ENCODE results near the gene FGF22. TPM values are rescaled to one million over a fixed set of nuclear protein-coding genes. Genes with fewer than 3 reads are reported as not detected.

The FGF22 gene
- total RNA-seq, 1 donor from 2014 or later: 0.51 TPM

- H3K27ac Mint-ChIP-seq (ENCODE audit: unreplicated experiment): no peak overlapping the region
- H3K4me1 Mint-ChIP-seq: no peaks in the 10 kb centered on the region
- no peak overlapping the region for H3K4me3 Mint-ChIP-seq
- H3K9me3 Mint-ChIP-seq: no peaks in the 10 kb centered on the region
- no peak for DNase-seq (ENCODE audit: low read depth, low spot score)
- TF ChIP-seq CTCF (conservative IDR thresholded peaks at IDR 0.05): no peak
- peaks cover under 1% of the 10 kb centered on the region for H3K36me3 Mint-ChIP-seq (ENCODE audit: low read depth)
- H3K27me3 Mint-ChIP-seq (ENCODE audit: low read depth): no peaks in the 10 kb centered on the region
These were observed 11.6 kb downstream of the FGF22 start for GRCh38 chr19:651114-651818.

DNA sequence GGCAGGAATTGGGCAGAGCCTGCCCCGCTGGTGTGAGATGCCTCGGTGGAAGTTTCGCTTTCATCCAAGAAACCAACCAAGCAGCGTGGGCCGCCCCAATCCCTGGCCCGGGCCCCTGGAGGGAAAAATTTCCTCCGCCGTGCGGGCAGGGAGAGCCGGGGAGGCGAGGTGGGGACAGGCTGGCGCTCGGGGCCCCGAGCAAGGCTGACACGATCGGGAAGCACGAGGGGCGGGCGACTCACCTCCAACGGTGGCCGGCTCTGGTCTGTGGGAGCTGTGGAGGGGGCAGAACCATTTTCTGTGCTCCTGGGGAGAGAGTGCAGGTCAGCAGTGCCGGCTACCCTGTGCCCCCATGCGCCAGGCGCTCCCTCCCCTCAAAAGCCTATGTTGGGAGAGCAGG, 12.3 kb downstream of the FGF22 start:
- H3K4me1 Mint-ChIP-seq: no peaks in the 10 kb centered on the region

GRCh38 chr19:652467-653389, 13.0 kb downstream of the FGF22 start:
- Mint-ChIP-seq H3K9me3 (no peaks in the 10 kb centered on the region), H3K36me3 (ENCODE audit: low read depth) (no peaks in the 10 kb centered on the region), H3K4me3 (no peak overlapping the region), H3K27me3 (ENCODE audit: low read depth) (no peaks in the 10 kb centered on the region), H3K27ac (ENCODE audit: unreplicated experiment) (no peak overlapping the region), H3K4me1 (no peaks in the 10 kb centered on the region)
- no peak for DNase-seq (ENCODE audit: low read depth, low spot score)
- no peak for TF ChIP-seq CTCF (conservative IDR thresholded peaks at IDR 0.05)

More for the DNA sequence above, 12.3 kb downstream of the FGF22 start:
- Mint-ChIP-seq H3K27ac (ENCODE audit: unreplicated experiment) (no peak overlapping the region), H3K9me3 (no peaks in the 10 kb centered on the region), H3K27me3 (ENCODE audit: low read depth) (no peaks in the 10 kb centered on the region), H3K4me3 (no peak overlapping the region), H3K36me3 (ENCODE audit: low read depth) (no peaks in the 10 kb centered on the region)
- DNase-seq (ENCODE audit: low read depth, low spot score): no peak
- TF ChIP-seq CTCF (conservative IDR thresholded peaks at IDR 0.05): no peak

- no peaks in the 10 kb centered on the region for H3K4me1 Mint-ChIP-seq
- no peak for TF ChIP-seq CTCF (conservative IDR thresholded peaks at IDR 0.05)
- no peaks in the 10 kb centered on the region for H3K36me3 Mint-ChIP-seq (ENCODE audit: low read depth)
- no peaks in the 10 kb centered on the region for H3K9me3 Mint-ChIP-seq
- no peak overlapping the region for H3K4me3 Mint-ChIP-seq
- no peaks in the 10 kb centered on the region for H3K27me3 Mint-ChIP-seq (ENCODE audit: low read depth)
- DNase-seq (ENCODE audit: low read depth, low spot score): no peak
- H3K27ac Mint-ChIP-seq (ENCODE audit: unreplicated experiment): no peak overlapping the region
These were observed 13.7 kb downstream of the FGF22 start for GRCh38 chr19:653425-653824.

- Mint-ChIP-seq H3K27me3 (ENCODE audit: low read depth) (no peaks in the 10 kb centered on the region), H3K27ac (ENCODE audit: unreplicated experiment) (no peak overlapping the region), H3K4me1 (peaks cover 3% of the 10 kb centered on the region), H3K36me3 (ENCODE audit: low read depth) (no peaks in the 10 kb centered on the region), H3K9me3 (no peaks in the 10 kb centered on the region), H3K4me3 (peak overlapping the region; percentile 38)
- no peak for TF ChIP-seq CTCF (conservative IDR thresholded peaks at IDR 0.05)
- DNase-seq (ENCODE audit: low read depth, low spot score): no peak
These were observed 16.0 kb downstream of the FGF22 start for GRCh38 chr19:655691-656090.

Measured in neural crest cell (in vitro differentiated cells).